Measurements from ENCODE around the gene HLA-DRA. TPM values are rescaled to one million over a fixed set of nuclear protein-coding genes. Genes with fewer than 3 reads are reported as not detected.

Gene HLA-DRA
- total RNA-seq, 4 donors from 2014 or later: 179 to 620 (median 253) TPM

DNA sequence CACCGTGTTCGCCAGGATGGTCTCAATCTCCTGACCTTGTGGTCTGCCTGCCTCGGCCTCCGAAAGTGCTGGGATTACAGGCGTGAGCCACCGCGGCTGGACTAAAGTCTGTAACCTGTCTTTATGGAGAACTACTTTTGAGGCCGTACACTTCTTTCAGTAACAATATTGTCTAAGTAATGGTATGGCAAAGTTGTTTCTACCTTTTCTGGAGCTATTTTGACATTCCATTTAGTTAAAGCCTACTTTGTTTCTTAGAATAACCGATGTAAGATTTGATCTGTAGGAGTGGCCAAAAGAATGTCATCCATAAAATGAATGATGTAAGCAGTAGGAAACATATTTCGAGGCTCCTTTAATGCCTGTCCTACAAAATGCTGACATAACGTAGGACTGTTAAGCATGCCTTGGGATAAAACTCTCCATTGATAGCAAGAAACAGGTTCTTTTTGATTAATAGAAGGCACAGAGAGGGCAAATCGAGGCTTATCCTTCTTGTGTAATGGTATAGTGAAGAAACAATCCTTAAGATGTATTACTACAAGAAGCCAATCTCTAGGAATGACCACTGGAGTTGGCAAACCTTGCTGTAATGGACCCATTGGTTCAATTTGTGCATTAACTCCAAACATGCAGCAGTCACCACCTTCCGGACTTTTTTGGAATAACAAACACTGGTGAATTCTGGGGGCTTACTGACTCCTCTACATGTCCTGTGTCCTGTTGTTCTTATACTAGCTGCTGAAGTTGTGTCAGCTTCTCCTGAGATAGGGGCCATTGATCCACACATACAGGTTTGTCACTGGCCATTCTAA lies 35.9 kb downstream of the HLA-DRA start:
- Histone ChIP-seq H3K27me3 (no peaks in the 10 kb centered on the region), H3K27ac (no peak overlapping the region), H3K36me3 (no peaks in the 10 kb centered on the region), H3K4me1 (no peaks in the 10 kb centered on the region), H3K9me3 (no peaks in the 10 kb centered on the region), H3K4me3 (no peak overlapping the region)
- 75 to 77% methylated on average over 13 of the region's 13 CpGs for WGBS, 2 donors
- no peak for TF ChIP-seq CTCF (IDR thresholded peaks at IDR 0.05)
- no peak for TF ChIP-seq EP300 (IDR thresholded peaks at IDR 0.05)
- no peak for TF ChIP-seq POLR2A (IDR thresholded peaks at IDR 0.05)
- DNase-seq (ENCODE audit: low spot score in 2 of 2): no peak

GRCh38 chr6:32483968-32484613 lies 44.4 kb downstream of the HLA-DRA start:
- Histone ChIP-seq H3K4me3 (no peak overlapping the region), H3K4me1 (no peaks in the 10 kb centered on the region), H3K27me3 (no peaks in the 10 kb centered on the region), H3K36me3 (no peaks in the 10 kb centered on the region), H3K27ac (no peak overlapping the region), H3K9me3 (no peaks in the 10 kb centered on the region)
- no peak for DNase-seq (ENCODE audit: low spot score in 2 of 2)
- WGBS, 2 donors: 58 to 68% methylated on average over 26 of the region's 26 CpGs
- TF ChIP-seq EP300 (IDR thresholded peaks at IDR 0.05) (no peak), POLR2A (IDR thresholded peaks at IDR 0.05) (no peak), CTCF (IDR thresholded peaks at IDR 0.05) (no peak)

- Histone ChIP-seq H3K9me3 (no peaks in the 10 kb centered on the region), H3K27ac (no peak overlapping the region), H3K4me1 (no peaks in the 10 kb centered on the region), H3K36me3 (no peaks in the 10 kb centered on the region), H3K4me3 (no peak overlapping the region), H3K27me3 (no peaks in the 10 kb centered on the region)
- DNase-seq (ENCODE audit: low spot score in 2 of 2): no peak
- 67 to 73% methylated on average over 4 of the region's 4 CpGs for WGBS, 2 donors
- TF ChIP-seq CTCF (IDR thresholded peaks at IDR 0.05): no peak
- TF ChIP-seq EP300 (IDR thresholded peaks at IDR 0.05): no peak
- TF ChIP-seq POLR2A (IDR thresholded peaks at IDR 0.05): no peak
Observed at GRCh38 chr6:32484614-32484998, 44.9 kb downstream of the HLA-DRA start.

- no peak for TF ChIP-seq EP300 (IDR thresholded peaks at IDR 0.05)
- no peak for TF ChIP-seq POLR2A (IDR thresholded peaks at IDR 0.05)
- Histone ChIP-seq H3K4me3 (no peak overlapping the region), H3K4me1 (no peaks in the 10 kb centered on the region), H3K9me3 (no peaks in the 10 kb centered on the region), H3K36me3 (no peaks in the 10 kb centered on the region), H3K27me3 (no peaks in the 10 kb centered on the region), H3K27ac (no peak overlapping the region)
- 34% methylated on average over 1 of the region's 1 CpG; no CpG with 5 or more reads in 1 of the 2 donors for WGBS, 2 donors
- no peak for DNase-seq (ENCODE audit: low spot score in 2 of 2)
Observed at GRCh38 chr6:32488083-32488482, 48.4 kb downstream of the HLA-DRA start.

DNA sequence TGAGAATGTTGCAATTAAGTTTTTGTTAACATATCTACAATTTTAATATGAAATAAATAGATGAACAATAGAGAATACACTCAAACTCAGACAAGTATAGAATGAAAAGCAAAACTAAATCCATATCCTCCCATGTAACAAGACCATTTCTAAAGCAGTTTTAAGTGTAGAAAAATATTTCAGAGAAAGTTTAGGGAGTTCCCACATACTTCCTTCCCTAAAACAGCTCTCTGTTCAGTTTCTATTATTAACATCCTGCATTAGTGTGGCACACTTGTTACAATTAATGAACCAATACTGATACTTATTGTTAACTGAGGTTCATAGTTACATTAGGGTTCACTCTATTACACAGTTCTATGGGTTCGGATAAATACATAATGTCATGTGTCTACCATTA lies 52.0 kb downstream of the HLA-DRA start:
- Histone ChIP-seq H3K27me3 (no peaks in the 10 kb centered on the region), H3K27ac (no peak overlapping the region), H3K36me3 (no peaks in the 10 kb centered on the region), H3K4me3 (no peak overlapping the region), H3K9me3 (no peaks in the 10 kb centered on the region), H3K4me1 (no peaks in the 10 kb centered on the region)
- no peak for DNase-seq (ENCODE audit: low spot score in 2 of 2)
- TF ChIP-seq POLR2A (IDR thresholded peaks at IDR 0.05): no peak
- TF ChIP-seq EP300 (IDR thresholded peaks at IDR 0.05): no peak
- no peak for TF ChIP-seq CTCF (IDR thresholded peaks at IDR 0.05)
- WGBS, 2 donors: 0% methylated on average over 1 of the region's 1 CpG
